Activated CD8-positive, alpha-beta memory T cell treated with anti-CD3 and anti-CD28 coated beads, Interleukin-2, amount 50 U/mL, for 24 hours (primary cell): ENCODE data around the gene TPPP3.
"Not testable (repeated sequence)": the region's sequence is repeated elsewhere in the genome, so short reads cannot be mapped to it uniquely, and the experiment has no call there.

ENCODE experiments used
- DNase-seq: peaks from one replicate; pipeline ENCODE4 v3.0.0-alpha.2; 2020; ENCODE audit errors: extremely low read depth

Gene TPPP3

GRCh38 chr16:67390816-67391423, 2.4 kb downstream of the TPPP3 start:
- DNase-seq = no peak

- DNase-seq = no peak
These were observed 3.1 kb downstream of the TPPP3 start for GRCh38 chr16:67389911-67390815.

- no peak for DNase-seq
These were observed 4.7 kb downstream of the TPPP3 start for GRCh38 chr16:67388591-67388990.

- no peak for DNase-seq
These were observed 5.1 kb downstream of the TPPP3 start for GRCh38 chr16:67388191-67388590.

GRCh38 chr16:67387479-67388079, 5.7 kb downstream of the TPPP3 start:
- DNase-seq = no peak

- DNase-seq = no peak
These were observed 6.3 kb downstream of the TPPP3 start for GRCh38 chr16:67386861-67387455.

- DNase-seq = no peak
These were observed 8.4 kb downstream of the TPPP3 start for GRCh38 chr16:67384778-67385510.

- no peak for DNase-seq
These were observed 10.0 kb downstream of the TPPP3 start for GRCh38 chr16:67383284-67383683.

- no peak for DNase-seq
These were observed 14.7 kb downstream of the TPPP3 start for GRCh38 chr16:67378642-67379041.

- not testable (repeated sequence) for DNase-seq
These were observed 17.3 kb downstream of the TPPP3 start for GRCh38 chr16:67376012-67376411.

GRCh38 chr16:67372664-67373063, 20.6 kb downstream of the TPPP3 start:
- DNase-seq = no peak

- DNase-seq = no peak
These were observed 22.6 kb downstream of the TPPP3 start for GRCh38 chr16:67370661-67371060.

- DNase-seq = no peak
These were observed 28.6 kb downstream of the TPPP3 start for GRCh38 chr16:67364600-67365235.

GRCh38 chr16:67361038-67361437, 32.3 kb downstream of the TPPP3 start:
- DNase-seq = no peak

- DNase-seq = not testable (repeated sequence)
These were observed 33.6 kb downstream of the TPPP3 start for GRCh38 chr16:67359540-67360269.

GRCh38 chr16:67357561-67357960, 35.7 kb downstream of the TPPP3 start:
- no peak for DNase-seq

GRCh38 chr16:67356396-67356795, 36.9 kb downstream of the TPPP3 start:
- no peak for DNase-seq

GRCh38 chr16:67352463-67352862, 40.8 kb downstream of the TPPP3 start:
- not testable (repeated sequence) for DNase-seq

GRCh38 chr16:67350324-67350723, 43.0 kb downstream of the TPPP3 start:
- no peak for DNase-seq

GRCh38 chr16:67349172-67349571, 44.1 kb downstream of the TPPP3 start:
- no peak for DNase-seq

GRCh38 chr16:67346341-67346740, 47.0 kb downstream of the TPPP3 start:
- no peak for DNase-seq
